Central memory CD4-positive, alpha-beta T cell (primary cell): ENCODE results near the gene PMM1.
"Not testable (repeated sequence)": the region's sequence is repeated elsewhere in the genome, so short reads cannot be mapped to it uniquely, and the experiment has no call there.

ENCODE experiments used
- DNase-seq: peaks from one replicate; pipeline ENCODE4 v3.0.0; 2022

Gene PMM1

DNA sequence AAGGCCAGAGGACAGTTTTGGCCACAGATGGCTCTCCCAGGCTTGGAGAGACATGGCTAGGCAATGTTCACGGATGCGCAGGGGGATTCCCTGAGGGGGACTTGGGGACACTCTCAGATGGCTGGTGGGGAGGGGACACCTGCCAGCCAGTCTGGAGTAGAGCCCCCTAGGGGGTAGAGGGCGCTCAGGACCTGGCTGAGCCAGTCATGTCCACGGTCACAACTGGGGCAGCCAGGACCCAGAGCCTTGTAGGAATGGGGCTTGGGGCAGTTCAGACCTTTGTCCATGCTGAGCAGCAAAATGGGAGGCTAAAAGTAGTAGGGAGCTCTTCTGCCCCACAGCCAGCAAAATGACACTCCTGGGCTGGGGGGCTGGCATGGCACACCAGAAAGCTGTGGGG is 27.2 kb downstream of the PMM1 start:
- no peak for DNase-seq

GRCh38 chr22:41561788-41562187 is 27.9 kb downstream of the PMM1 start:
- DNase-seq: no peak

GRCh38 chr22:41561335-41561734 is 28.3 kb downstream of the PMM1 start:
- no peak for DNase-seq

GRCh38 chr22:41560095-41560471 is 29.6 kb downstream of the PMM1 start:
- DNase-seq: no peak

DNA sequence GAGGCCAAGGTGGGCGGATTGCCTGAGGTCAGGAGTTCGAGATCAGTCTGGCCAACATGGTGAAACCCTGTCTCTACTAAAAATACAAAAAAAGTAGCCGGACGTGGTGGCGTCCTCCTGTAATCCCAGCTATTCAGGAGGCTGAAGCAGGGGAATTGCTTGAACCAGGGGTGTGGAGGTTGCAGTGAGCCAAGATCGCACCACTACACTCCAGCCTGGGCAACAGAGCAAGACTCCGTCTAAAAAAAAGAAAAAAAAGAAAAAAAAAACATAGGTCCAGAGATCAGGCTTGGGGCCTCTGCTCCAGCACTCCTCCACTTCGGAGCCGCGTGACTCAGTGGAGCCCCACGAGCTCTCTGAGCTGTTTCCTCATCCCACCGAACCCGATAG is 31.4 kb downstream of the PMM1 start:
- not testable (repeated sequence) for DNase-seq

DNA sequence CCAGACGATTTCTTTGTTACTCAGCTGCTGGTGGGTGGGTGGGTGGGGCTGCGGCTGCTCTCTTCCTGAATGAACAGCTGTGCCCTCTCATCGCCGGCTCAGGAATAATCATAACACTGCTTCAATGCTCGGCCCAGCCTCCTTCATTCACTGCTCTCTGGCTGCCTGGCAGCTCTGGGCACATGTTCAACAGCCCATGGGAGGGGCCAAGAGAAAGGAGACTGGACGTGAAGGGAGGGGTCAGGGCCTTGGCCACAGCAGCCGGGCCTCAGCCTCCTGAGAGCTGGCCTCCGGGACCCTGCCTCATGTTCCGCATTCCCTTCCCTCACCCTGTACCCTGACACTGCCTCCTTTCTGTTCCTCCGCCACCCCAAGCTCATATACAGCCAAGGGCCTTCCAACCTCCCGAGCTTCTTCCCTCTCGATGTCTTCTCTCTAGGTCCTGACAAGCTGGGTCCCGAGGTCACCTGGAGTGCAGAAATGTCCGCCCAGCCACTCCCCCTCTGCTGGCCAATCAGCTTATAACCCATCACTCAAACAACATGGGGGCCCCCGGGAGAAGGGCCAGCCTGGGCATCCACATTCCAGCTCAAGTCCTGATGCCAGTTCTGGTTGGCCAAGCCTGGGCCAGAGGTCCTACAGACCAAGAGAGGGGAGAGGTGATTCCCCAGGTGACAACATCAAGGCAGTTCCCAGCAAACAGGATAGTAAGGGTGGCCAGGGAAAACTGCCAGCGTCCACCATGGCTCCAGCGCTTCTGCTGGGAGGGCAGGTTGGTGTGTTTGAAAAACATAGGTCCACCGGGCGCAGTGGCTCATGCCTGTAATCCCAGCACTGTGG is 32.0 kb downstream of the PMM1 start:
- DNase-seq: no peak

DNA sequence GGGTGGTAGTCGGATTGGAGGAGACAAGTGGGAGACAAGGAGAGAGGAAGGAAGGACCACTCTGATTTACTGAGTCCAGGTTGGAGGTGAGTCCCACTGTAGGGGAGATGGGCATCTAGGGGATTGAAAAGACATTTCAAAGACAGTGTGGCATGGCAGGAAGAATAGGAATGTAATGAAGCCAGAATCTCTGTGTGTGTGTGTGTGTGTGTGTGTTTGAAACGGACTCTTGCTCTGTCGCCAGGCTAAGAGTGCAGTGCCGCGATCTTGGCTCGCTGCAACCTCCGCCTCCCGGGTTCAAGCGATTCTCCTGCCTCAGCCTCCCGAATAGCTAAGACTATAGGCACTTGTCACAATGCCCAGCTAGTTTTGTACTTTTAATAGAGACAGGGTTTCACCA is 33.1 kb downstream of the PMM1 start:
- no peak for DNase-seq

DNA sequence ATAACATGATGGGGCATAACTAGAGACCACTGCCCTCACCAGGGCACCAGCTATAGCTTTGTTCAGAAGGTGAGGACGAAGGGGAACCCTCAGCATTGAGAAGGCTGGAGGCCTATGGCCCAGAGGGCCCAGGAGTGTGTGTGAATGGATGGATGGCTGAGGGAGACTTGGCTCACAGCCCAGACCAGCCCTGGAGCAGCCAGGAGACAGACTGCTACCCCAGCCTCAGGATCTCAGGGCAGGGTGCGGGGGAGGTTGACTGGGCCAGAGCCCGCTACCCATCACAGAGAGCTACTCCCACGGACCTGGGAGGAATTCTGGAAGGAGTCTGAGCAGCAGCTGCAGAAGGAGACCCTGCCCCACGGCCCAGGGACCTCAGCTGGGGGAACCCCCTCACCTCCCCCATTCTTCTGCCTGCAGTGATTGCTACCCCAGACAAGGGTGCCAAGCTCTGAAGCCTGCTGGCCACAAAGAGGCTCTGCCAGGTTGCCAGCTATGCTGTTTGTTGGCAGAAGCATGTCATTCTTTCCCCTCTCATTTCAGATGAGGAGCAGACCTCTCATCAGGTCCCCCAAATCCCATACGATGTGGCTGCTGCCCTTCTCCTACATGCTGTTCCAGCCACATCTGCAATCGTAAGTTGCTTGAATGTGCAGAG is 34.2 kb downstream of the PMM1 start:
- no peak for DNase-seq

DNA sequence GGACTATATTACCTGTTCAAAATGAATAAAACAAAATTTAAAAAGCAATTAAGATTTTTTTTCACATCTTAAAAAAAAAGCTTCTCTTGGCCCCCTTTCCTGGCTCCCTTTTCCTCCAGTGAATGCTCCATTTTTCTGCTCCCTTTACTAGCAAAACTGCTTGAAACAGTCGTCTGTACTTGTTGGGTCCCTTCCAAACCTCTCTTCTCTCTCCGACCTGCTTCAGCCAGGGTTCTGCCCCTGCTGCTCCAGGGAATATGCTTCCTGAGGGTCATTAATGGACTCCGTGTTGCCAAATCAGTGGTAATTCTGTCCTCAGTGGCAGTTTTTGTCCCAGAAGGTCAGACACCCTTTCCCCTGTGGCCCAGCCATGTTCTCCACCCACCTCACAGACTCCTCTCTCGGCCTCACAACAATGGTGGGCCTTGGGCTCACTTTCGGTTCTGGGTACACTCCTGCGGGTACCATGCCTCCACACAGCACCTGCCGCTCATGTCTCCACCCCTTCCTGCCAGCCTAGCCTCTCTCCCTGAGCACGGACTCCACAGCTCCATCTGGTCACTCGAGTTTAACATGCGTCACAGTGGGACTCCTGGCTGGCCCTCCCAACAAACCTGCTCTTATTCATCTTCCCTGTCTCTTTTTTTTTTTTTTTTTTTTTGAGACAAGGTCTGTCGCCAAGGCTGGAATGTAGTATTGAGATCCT is 37.6 kb downstream of the PMM1 start:
- no peak for DNase-seq

DNA sequence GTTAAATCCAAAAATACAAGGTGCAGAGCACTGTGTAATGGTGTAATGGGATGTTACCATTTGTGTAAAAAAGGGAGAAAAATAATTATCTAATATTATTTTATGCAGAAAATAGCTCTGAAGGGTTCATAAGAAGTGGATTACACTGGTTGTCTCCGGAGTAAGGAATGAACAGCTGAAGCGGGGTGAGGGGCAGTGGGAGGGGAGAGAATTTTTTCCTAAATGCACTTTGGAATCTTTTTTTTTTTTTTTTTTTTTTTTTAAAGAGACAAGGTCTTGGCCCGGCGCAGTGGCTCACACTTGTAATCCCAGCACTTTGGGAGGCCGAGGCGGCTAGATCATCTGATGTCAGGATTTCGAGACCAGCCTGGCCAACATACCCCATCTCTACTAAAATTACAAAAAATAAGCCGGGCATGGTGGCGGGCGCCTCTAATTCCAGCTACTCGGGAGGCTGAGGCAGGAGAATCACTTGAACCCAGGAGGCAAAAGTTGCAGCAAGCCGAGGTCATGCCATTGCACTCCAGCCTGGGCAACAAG is 38.6 kb downstream of the PMM1 start:
- DNase-seq: no peak

- DNase-seq: no peak
These were observed 40.8 kb downstream of the PMM1 start for GRCh38 chr22:41548830-41549211.

GRCh38 chr22:41544671-41545476 is 44.8 kb downstream of the PMM1 start:
- no peak for DNase-seq

GRCh38 chr22:41543854-41544670 is 45.6 kb downstream of the PMM1 start, which contains the start of gene POLR3H:
TSS of gene POLR3H (minus strand) at chr22:41544470. CDS start at chr22:41544101, 369 bp downstream.
- DNase-seq: peak; percentile 94

DNA sequence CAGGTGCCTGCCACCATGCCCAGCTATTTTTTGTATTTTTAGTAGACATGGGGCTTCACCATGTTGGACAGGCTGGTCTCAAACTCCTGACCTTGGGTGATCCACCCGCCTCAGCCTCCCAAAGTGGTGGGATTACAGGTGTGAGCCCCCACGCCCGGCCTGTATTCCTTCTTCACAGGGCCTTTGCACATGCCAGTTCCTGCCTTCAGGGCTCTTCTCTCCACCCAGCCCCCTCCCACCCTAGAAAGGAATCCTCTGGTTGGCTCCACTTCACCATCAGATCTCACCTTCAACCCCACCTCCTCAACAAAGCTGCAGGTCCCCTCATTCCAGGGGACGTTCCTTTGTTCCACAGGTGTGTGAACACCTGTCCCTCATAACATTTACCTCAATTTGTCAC is 47.4 kb downstream of the PMM1 start:
- DNase-seq: no peak

GRCh38 chr22:41541484-41541883 is 48.2 kb downstream of the PMM1 start:
- DNase-seq: no peak

GRCh38 chr22:41540365-41540764 is 49.3 kb downstream of the PMM1 start:
- no peak for DNase-seq

DNA sequence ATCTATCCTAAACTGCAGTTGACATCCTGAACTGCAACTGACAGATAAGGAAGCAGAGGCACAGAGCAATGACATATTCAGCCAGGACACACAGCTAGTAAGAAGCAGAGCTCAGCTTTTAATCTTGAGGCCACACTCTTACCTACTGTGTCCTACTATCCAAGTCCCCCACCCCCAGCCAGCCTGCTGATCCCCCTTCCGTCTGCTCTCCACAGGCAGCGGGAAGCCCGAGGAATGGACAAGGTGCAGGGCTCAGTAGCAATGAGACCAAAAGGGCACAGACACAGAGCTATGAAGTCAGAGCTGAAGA is 49.7 kb downstream of the PMM1 start:
- DNase-seq: no peak

GRCh38 chr22:41539146-41540005 is 50.3 kb downstream of the PMM1 start:
- DNase-seq: no peak

- DNase-seq: no peak
These were observed 51.1 kb downstream of the PMM1 start for GRCh38 chr22:41538583-41538982.

DNA sequence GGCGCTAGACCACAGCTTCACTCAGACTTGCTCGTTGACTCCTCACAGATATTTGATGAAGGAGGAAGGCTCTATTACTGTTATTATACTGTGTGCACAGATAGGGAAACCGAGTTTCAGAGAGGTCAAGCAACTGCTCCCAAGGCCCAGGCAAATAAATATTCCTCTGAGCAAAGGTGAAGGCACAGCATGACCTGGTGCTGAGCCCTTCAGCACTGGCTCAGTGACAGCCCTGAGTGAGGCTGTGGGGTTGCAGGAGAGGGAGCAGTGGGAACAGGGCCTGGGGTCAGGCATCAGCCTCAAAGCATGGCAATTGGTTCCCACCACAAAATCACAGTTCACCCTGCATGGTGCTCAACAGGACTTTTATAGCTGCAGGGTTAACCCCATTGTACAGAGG is 52.4 kb downstream of the PMM1 start:
- no peak for DNase-seq

- DNase-seq: no peak
These were observed 54.4 kb downstream of the PMM1 start for GRCh38 chr22:41535244-41535643.
